Activated T-helper 1 cell treated with anti-CD3 and anti-CD28 coated beads, Interleukin-12 subunit alpha, Interleukin-12 subunit beta, Interleukin-2, Interleukin-4 antibody, amounts not matched to agents 30 ng/mL and 10 ng/mL and 1 ng/mL, durations not matched to agents 14 hours and 24 hours and 36 hours (primary cell): Measurements from ENCODE around the gene TRNAU1AP. TPM values are rescaled to one million over a fixed set of nuclear protein-coding genes. Genes with fewer than 3 reads are reported as not detected.
"Not testable (repeated sequence)": the region's sequence is repeated elsewhere in the genome, so short reads cannot be mapped to it uniquely, and the experiment has no call there.

Source experiments
- DNase-seq: peaks from one replicate; pipeline ENCODE4 v3.0.0; 2021; ENCODE audit warnings: low spot score
- H3K27ac Mint-ChIP-seq: one replicate; pipeline ENCODE4 v1.8.0; 2021; ENCODE audit warnings: mild to moderate bottlenecking, mixed read lengths
- H3K27me3 Mint-ChIP-seq: one replicate; pipeline ENCODE4 v1.8.0; 2022; ENCODE audit warnings: mild to moderate bottlenecking, moderate library complexity, mixed read lengths; ENCODE audit not compliant: insufficient read depth
- H3K36me3 Mint-ChIP-seq: one replicate; pipeline ENCODE4 v1.8.0; 2021; ENCODE audit warnings: low read depth, mixed read lengths
- H3K4me1 Mint-ChIP-seq: one replicate; pipeline ENCODE4 v1.8.0; 2021; ENCODE audit warnings: low read depth, mixed read lengths
- H3K4me3 Mint-ChIP-seq: one replicate; pipeline ENCODE4 v1.8.0; 2021; ENCODE audit warnings: mild to moderate bottlenecking, moderate library complexity, mixed read lengths
- H3K9me3 Mint-ChIP-seq: one replicate; pipeline ENCODE4 v1.8.0; 2021; ENCODE audit warnings: mixed read lengths
- intact Hi-C: fragments of 100-400 bp; cut with micrococcal nuclease; formaldehyde crosslinking; loops from one replicate; pipeline ENCODE4 v1.15.1; 2024
- total RNA-seq: library from RNA; stranded (reverse); gene quantifications from 2 replicates; pipeline ENCODE4 v1.2.3, GENCODE V29; 2022

The TRNAU1AP gene
- total RNA-seq, 1 donor from 2014 or later, result 41.0 TPM

DNA sequence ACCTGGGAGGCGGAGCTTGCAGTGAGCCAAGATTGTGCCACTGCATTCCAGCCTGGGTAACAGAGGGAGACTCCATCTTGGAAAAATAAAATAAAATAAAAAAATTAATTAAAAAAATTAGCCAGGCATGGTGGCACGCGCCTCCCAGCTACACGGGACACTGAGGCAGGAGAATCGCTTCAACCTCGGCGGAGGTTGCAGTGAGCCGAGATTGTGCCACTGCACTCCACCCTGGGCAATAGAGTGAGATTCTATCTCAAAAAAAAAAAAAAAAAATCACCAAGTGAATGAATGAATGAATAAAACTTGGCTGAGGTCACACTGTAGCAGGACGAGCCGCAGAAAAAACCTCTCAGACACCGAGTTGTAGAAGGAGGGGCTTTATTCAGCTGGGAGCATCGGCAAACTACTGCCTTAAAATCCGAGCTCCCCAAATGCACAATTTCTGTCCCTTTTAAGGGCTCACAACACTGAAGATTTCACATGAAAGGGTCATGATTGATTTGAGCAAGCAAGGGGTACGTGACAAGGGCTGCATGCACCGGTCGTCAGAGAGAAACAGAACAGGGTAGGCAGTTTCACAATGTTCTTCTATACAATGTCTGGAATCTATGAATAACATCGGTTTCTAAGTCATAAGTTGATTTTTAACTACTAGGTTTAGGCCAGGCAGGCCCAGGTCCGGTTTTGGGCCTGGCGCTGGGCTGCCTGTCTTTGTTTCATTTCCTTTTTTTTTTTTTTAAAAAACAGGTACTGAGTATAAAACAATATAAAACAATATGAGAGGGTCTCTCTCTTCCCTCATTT lies 33.9 kb downstream of the TRNAU1AP start:
- H3K27me3 Mint-ChIP-seq, H3K36me3 Mint-ChIP-seq, intact Hi-C loops, H3K9me3 Mint-ChIP-seq, H3K4me3 Mint-ChIP-seq, DNase-seq, H3K4me1 Mint-ChIP-seq, H3K27ac Mint-ChIP-seq: not testable (repeated sequence)

DNA sequence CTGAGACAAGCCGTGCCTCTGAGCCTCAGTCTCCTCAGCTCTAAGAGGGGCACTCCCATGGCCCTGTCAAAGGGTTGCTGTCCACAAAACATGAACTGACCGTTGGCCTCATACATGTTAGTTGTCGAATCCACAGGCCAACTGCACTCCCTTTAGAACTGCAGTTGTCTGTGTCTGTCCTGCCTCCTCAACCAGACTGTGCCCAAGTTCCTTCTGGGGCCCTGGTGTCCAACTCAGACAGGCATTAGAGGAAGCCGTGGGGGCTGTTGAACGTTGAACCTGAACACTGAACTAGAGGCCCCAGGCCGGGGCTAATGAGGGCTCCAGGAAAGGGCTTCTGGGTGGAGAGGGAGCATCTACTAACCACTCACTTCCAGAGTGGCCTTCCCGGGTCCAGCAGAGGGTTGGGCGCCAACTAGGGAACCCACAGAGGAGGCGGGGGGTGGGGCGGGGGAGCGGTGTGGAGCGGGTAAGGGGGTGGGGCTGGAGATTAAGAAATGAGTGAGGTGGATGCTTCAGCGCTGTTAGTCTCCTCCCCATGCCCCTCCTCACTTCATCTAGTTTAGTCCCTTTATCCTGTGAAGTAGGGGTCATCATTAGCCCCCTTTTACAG lies 38.9 kb downstream of the TRNAU1AP start, which contains the start of gene RAB42:
Gene RAB42 (plus strand): TSS at position 558 of the 613 bp plus-strand sequence. CDS start 247 bp downstream, outside the sequence.
- Mint-ChIP-seq H3K27ac (no peak within 1 kb of the TSS), H3K9me3 (no peaks in the 10 kb centered on the region), H3K4me3 (peak within 1 kb of the TSS; percentile 81), H3K36me3 (peaks cover 4% of the 10 kb centered on the region), H3K4me1 (no peaks in the 10 kb centered on the region), H3K27me3 (peaks cover 7% of the 10 kb centered on the region)
- intact Hi-C loops, result no loop called here
- no peak for DNase-seq

DNA sequence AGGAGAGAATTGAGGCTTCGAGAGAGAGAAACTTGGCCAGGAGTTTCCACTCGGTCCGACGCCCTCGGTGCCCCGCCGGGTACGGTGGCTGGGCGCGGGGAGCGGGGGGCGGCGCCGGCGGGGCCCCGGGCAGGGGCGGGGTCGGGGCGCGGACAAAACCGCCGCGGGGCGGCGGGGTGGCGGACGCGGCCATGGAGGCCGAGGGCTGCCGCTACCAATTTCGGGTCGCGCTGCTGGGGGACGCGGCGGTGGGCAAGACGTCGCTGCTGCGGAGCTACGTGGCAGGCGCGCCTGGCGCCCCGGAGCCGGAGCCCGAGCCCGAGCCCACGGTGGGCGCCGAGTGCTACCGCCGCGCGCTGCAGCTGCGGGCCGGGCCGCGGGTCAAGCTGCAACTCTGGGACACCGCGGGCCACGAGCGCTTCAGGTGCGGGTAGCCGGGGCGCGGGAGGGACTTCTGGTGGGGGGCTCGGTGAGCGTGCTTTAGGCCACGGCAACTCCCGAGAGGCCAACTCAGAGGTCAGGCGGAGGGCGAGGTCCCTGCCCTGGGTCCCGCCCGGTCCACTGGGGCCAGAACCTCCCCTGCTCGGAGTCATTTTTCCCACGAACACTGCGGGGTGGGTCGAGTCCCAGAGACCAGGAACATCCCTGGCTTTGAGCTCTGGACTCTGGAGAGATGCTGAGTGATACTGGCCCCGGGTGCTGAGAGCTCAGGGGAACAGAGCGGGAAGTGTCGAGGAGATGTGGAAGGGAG lies 39.6 kb downstream of the TRNAU1AP start:
- H3K27ac Mint-ChIP-seq, result no peak overlapping the region
- DNase-seq, result no peak
- peaks cover 7% of the 10 kb centered on the region for H3K27me3 Mint-ChIP-seq
- H3K4me3 Mint-ChIP-seq, result peak overlapping the region; percentile 81
- no peaks in the 10 kb centered on the region for H3K9me3 Mint-ChIP-seq
- peaks cover 4% of the 10 kb centered on the region for H3K36me3 Mint-ChIP-seq
- H3K4me1 Mint-ChIP-seq, result no peaks in the 10 kb centered on the region
- intact Hi-C loops, result no loop called here

DNA sequence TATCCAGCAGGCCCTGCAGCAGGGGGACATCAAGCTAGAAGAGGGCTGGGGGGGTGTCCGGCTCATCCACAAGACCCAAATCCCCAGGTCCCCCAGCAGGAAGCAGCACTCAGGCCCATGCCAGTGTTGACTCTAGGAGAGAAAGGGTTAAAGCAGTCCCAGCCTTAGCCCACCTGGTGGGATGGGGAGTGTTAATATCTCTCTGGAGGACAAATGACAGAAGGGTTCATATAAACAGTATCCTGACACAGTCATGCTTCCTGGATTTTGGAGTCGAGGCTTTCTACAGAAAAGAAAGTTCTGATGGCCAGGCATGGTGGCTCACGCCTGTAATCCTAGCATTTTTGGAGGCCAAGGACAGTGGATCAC lies 41.1 kb downstream of the TRNAU1AP start:
- H3K36me3 Mint-ChIP-seq, H3K27ac Mint-ChIP-seq, H3K9me3 Mint-ChIP-seq, DNase-seq, H3K4me3 Mint-ChIP-seq, H3K4me1 Mint-ChIP-seq, H3K27me3 Mint-ChIP-seq, intact Hi-C loops: not testable (repeated sequence)

DNA sequence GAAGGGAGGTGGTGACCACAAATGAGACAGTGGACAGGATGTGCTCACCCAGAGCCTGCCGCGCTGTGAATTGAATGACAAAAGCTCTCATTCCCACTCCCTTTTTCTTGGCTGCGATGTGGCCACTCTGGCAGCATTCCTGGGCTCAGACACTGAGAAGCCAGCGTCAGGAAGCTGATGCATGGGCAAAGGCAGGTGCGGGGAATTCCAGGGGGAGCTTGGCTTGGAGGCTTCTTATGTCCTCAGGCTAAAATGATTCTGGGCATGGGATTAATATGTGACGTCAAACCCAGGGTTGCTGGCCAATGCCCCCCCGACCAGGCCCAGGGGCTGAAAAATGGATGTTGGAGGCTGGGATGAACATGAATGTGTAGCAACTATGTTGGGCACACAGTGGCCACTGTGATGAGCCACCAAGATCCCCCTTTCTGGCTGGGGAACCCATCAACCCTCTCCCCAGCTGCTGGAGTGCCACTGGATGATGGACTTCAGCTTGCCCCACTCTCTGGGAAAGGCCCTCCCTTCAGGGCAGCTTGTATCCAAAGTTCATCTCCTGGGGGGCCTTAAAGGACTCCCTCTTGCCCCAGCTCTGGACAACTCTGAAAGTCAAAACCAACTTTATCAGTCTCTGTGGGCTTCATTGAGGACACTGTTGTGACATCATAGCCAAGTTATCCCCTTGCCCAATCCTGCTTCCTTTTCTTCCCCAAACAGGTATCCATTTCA lies 42.0 kb downstream of the TRNAU1AP start:
- intact Hi-C loops, H3K9me3 Mint-ChIP-seq, H3K36me3 Mint-ChIP-seq, H3K27me3 Mint-ChIP-seq, H3K27ac Mint-ChIP-seq, H3K4me3 Mint-ChIP-seq, DNase-seq: not testable (repeated sequence)
- H3K4me1 Mint-ChIP-seq, result peaks cover 13% of the 10 kb centered on the region

DNA sequence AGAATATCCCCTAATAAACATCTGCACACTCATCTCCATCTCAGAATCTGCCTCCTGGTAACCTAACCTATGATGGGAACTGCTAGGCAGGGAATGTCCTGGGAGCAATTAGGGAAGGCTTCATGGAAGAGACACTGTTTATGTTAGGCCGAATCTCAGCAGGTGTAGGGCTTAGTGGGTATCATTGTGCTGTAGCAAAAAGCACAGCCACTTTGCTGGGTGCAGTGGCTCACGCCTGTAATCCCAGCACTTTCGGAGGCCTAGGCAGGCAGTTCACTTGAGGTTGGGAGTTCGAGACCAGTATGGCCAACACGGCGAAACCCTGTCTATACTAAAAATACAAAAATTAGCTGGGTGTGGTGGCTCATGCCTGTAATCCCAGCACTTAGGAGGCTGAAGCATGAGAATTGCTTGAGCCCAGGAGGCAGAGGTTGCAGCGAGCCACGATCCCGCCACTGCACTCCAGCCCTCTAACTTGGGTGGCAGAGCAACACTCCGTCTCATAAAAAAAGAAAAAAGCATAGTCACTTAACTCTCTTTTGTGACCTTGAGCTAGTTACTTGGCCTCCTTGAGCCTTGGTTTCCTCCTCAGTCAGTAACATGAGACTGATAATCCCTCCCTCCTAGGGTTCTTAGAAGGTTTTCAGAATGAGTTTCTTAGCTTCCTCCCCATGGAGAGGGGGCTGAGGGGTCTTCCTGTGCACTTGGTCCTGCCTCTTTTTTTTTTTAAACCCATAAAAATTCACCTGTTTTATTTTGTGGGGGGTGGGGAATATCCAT lies 42.7 kb downstream of the TRNAU1AP start:
- Mint-ChIP-seq H3K27me3 (peaks cover 7% of the 10 kb centered on the region), H3K4me1 (peaks cover 13% of the 10 kb centered on the region), H3K36me3 (peaks cover 5% of the 10 kb centered on the region), H3K4me3 (no peak overlapping the region), H3K27ac (no peak overlapping the region), H3K9me3 (no peaks in the 10 kb centered on the region)
- DNase-seq, result no peak
- intact Hi-C loops, result no loop called here

DNA sequence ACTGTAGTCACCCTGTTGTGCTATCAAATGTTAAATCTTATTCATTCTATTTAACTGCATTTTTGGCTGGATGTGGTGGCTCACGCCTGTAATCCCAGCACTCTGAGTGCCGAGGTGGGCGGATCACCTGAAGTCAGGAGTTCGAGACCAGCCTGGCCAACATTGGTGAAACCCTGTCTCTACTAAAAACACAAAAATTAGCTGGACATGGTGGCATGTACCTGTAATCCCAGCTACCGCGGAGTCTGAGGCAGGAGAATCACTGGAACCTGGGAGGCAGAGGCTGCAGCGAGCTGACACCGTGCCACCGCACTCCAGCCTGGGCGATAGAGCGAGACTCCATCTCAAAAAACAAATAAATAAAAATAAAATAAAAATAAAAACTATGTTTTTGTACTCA lies 43.4 kb downstream of the TRNAU1AP start:
- intact Hi-C loops, H3K36me3 Mint-ChIP-seq, H3K27me3 Mint-ChIP-seq, H3K27ac Mint-ChIP-seq, H3K9me3 Mint-ChIP-seq, H3K4me3 Mint-ChIP-seq, DNase-seq: not testable (repeated sequence)
- peaks cover 13% of the 10 kb centered on the region for H3K4me1 Mint-ChIP-seq

DNA sequence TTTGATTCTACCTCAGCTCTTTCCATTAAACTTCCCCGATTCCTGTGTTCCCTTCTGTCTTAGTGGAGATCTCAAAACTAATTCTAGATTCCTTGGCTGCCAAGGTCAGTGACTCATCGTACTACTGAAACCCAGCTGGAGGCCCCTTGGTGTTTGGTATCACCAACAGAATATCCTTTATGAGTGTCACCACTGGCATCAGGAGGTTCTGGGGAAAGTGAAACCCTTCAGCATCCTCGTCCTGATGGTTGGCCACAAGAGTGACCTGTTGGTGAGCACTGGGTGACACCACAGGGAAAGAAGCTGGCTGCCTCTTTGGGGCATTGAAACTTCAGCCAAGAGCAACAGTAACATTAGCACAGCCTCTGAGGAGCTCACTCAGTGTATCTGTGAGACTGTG lies 48.8 kb downstream of the TRNAU1AP start:
- intact Hi-C loops, result loop anchor here (1.0 to 2.0 kb wide), 2 partner anchors 83 to 242 kb away; no protein-coding TSS in a partner anchor
- DNase-seq, result no peak
- Mint-ChIP-seq H3K9me3 (no peaks in the 10 kb centered on the region), H3K27me3 (no peaks in the 10 kb centered on the region), H3K27ac (no peak overlapping the region), H3K36me3 (peaks cover 21% of the 10 kb centered on the region), H3K4me3 (no peak overlapping the region), H3K4me1 (peaks cover 23% of the 10 kb centered on the region)

DNA sequence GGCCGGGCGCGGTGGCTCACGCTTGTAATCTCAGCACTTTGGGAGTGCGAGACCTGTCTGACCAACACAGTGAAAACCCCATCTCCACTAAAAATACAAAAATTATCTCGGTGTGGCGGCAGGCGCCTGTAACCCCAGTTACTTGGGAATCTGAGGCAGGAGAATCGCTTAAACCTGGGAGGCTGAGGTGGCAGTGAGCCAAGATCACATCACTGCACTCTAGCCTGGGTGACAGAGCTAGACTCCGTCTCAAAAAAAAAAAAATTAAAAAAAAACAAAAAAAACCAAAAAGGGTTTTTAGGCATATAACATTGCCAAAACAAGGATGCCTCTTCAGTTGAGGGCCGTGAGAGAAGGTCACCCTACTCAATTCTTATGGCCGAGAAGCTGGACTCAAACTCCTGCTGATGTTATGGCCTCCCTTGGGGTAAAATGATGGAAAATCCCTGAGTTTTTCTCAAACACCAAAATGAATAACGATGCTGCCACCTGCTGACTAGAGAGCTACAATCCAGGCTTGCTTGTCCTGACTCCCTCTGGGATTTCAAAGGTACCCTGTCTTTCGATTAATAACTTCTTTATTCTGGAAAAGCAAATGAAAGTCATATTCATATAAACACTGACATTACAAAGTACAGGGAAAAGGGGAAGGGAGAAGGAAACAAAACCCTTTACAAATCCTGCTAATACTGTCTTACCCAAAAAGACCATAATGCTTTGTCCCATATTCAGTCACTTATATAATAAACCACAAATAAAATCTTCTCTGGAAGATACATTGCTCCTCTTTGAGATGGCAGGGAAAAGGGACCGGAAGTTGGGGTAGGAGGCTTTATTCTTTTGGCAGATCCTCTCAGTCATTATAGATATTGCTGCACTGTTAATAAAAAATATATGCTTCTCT lies 49.9 kb downstream of the TRNAU1AP start:
- Mint-ChIP-seq H3K36me3 (peaks cover 21% of the 10 kb centered on the region), H3K4me3 (no peak overlapping the region), H3K9me3 (no peaks in the 10 kb centered on the region), H3K4me1 (peaks cover 23% of the 10 kb centered on the region), H3K27ac (no peak overlapping the region), H3K27me3 (no peaks in the 10 kb centered on the region)
- DNase-seq, result no peak
- intact Hi-C loops, result loop anchor here (1.0 to 2.0 kb wide), 3 partner anchors 21 to 243 kb away; no protein-coding TSS in a partner anchor

DNA sequence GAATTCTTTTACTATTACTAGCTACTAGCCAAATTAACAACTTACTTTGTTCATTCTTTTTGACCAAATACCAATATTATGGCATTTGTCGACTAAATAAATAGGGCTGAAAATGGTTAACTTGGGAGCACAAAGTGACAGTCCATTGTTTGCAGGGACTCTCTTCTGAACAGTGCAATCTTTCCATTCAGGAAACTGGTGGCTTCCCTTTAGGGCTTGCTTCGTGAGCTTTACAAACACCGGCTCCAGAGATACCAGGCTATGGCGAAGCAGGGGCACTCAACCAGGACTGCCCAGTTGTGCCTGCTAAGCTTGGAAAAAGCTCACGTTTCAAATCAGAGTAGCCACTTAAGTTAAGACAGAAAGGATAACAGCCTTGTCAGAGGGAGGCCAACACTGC lies 51.5 kb downstream of the TRNAU1AP start:
- H3K4me3 Mint-ChIP-seq, result no peak overlapping the region
- H3K27ac Mint-ChIP-seq, result no peak overlapping the region
- H3K4me1 Mint-ChIP-seq, result peaks cover 15% of the 10 kb centered on the region
- no peaks in the 10 kb centered on the region for H3K9me3 Mint-ChIP-seq
- intact Hi-C loops, result no loop called here
- H3K36me3 Mint-ChIP-seq, result peaks cover 20% of the 10 kb centered on the region
- no peak for DNase-seq
- H3K27me3 Mint-ChIP-seq, result no peaks in the 10 kb centered on the region

DNA sequence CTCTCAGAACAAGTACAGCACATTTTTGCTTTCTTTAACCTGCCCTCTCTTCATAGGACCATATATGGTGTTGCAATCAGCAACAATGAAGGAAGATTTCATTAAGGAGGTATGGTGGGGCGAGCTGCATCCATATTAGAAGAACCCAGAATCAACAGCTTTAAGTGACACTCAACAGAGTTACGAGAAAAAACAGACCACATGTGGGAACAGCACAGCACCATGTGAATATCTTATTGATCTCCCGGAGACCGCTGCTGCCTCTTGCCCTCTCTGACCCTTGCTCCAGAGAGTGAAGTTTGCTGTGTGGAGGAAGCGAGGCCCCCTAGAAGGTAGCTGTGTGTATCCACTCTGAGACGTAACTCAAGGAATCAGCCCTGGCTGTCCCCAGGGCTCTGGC lies 52.1 kb downstream of the TRNAU1AP start:
- no peak overlapping the region for H3K4me3 Mint-ChIP-seq
- peaks cover 22% of the 10 kb centered on the region for H3K36me3 Mint-ChIP-seq
- no peak overlapping the region for H3K27ac Mint-ChIP-seq
- intact Hi-C loops, result no loop called here
- peaks cover 10% of the 10 kb centered on the region for H3K4me1 Mint-ChIP-seq
- DNase-seq, result no peak
- H3K9me3 Mint-ChIP-seq, result no peaks in the 10 kb centered on the region
- H3K27me3 Mint-ChIP-seq, result no peaks in the 10 kb centered on the region
